NB4 (cell line): ENCODE data around the gene CLEC7A.

Source experiments
- CTCF ChIP-seq: IDR thresholded peaks from one replicate; pipeline ENCODE4 v1.5.1; 2012; ENCODE audit warnings: low read depth, low read length
- POLR2A ChIP-seq: IDR thresholded peaks from 2 replicates; pipeline ENCODE4 v1.6.1; 2011; ENCODE audit warnings: mild to moderate bottlenecking; ENCODE audit not compliant: insufficient read length; ENCODE audit errors: extremely low read depth

- TF ChIP-seq CTCF (no peak), POLR2A (no peak)
These were observed 30.8 kb upstream of the CLEC7A start for GRCh38 chr12:10160617-10161385.
